GM19372 (cell line): Measurements from ENCODE around the gene CRYBB1.

ENCODE experiments used
- ATAC-seq: cut with Tn5 transposase; IDR thresholded peaks from one replicate; pipeline ENCODE4 v1.9.1; 2021; ENCODE audit warnings: mild to moderate bottlenecking, low read depth, moderate library complexity; ENCODE audit not compliant: unreplicated experiment

The CRYBB1 gene

GRCh38 chr22:26617271-26618199 is at the start of gene CRYBB1:
Gene CRYBB1, minus strand, starts transcription at chr22:26618027. Its CDS starts 1,708 bp downstream, at chr22:26616319.
- ATAC-seq: no peak

- no peak for ATAC-seq
Measured at GRCh38 chr22:26667140-26667539, 49.3 kb upstream of the CRYBB1 start.

GRCh38 chr22:26665813-26666231 is 48.0 kb upstream of the CRYBB1 start:
- peak; percentile 18 for ATAC-seq

GRCh38 chr22:26663374-26663923 is 45.6 kb upstream of the CRYBB1 start:
- no peak for ATAC-seq

- ATAC-seq: no peak
Measured at GRCh38 chr22:26662160-26662559, 44.3 kb upstream of the CRYBB1 start.

- no peak for ATAC-seq
Measured at GRCh38 chr22:26660961-26661578, 43.2 kb upstream of the CRYBB1 start.

GRCh38 chr22:26660356-26660755 is 42.5 kb upstream of the CRYBB1 start:
- ATAC-seq: no peak

- no peak for ATAC-seq
Measured at GRCh38 chr22:26658671-26659478, 41.0 kb upstream of the CRYBB1 start.

- ATAC-seq: no peak
Measured at GRCh38 chr22:26658161-26658560, 40.3 kb upstream of the CRYBB1 start.

GRCh38 chr22:26656891-26657851 is 39.3 kb upstream of the CRYBB1 start, which contains the start of gene MIAT:
Gene MIAT, plus strand, starts transcription at chr22:26657588.
- peak; percentile 58 for ATAC-seq

- ATAC-seq: no peak
Measured at GRCh38 chr22:26651815-26652214, 34.0 kb upstream of the CRYBB1 start.

- ATAC-seq: no peak
Measured at GRCh38 chr22:26650722-26651421, 33.0 kb upstream of the CRYBB1 start.

GRCh38 chr22:26648528-26649388 is 30.9 kb upstream of the CRYBB1 start:
- no peak for ATAC-seq

GRCh38 chr22:26648011-26648497 is 30.2 kb upstream of the CRYBB1 start:
- no peak for ATAC-seq

GRCh38 chr22:26646158-26646557 is 28.3 kb upstream of the CRYBB1 start:
- no peak for ATAC-seq

- ATAC-seq: no peak
Measured at GRCh38 chr22:26643418-26644100, 25.7 kb upstream of the CRYBB1 start.
